A549 (cell line): Measurements from ENCODE around the gene DCBLD1. TPM values are rescaled to one million over a fixed set of nuclear protein-coding genes. Genes with fewer than 3 reads are reported as not detected.

Source experiments
- ATAC-seq, 2 experiments: fragments of 200-7000 bp in 1 of 2; fragments of >200 bp in 1 of 2; cut with Nextera tagmentation in 1 of 2; cut with Tn5 transposase in 1 of 2; 3 replicates each; pipeline versions ENCODE4 v1.8.0 to v1.9.1; 2018 to 2020; ENCODE audit warnings: mild to moderate bottlenecking in 1 of 2, moderate library complexity in 1 of 2
- CTCF ChIA-PET: fragments of 300-600 bp; sonication (Branson Sonifier 250); formaldehyde crosslinking; extraction: SDS; loops from one replicate; lab custom pipeline; 2021; ENCODE audit warnings: antibody characterized with exemption, inconsistent platforms; lab: Yijun Ruan, JAX
- POLR2A ChIA-PET: fragments of 350-600 bp; formaldehyde crosslinking; extraction: SDS; loops from one replicate; lab custom pipeline; 2021; ENCODE audit warnings: antibody characterized with exemption, inconsistent platforms; lab: Yijun Ruan, JAX
- DNase-seq, 2 experiments: peaks; one replicate each; pipeline versions ENCODE4 v3.0.0 to v3.0.0-alpha.2; 2011 to 2016; ENCODE audit warnings: low read depth in 1 of 2, low spot score in 1 of 2
- FAIRE-seq: peaks from 2 replicates; lab custom pipeline; 2011; peaks lifted over from hg19 to GRCh38; lab: Jason Lieb, UNC
- H3K27ac ChIP-seq, 2 experiments: fragments of >200 bp; sonication (Bioruptor Twin); formaldehyde crosslinking; 3 replicates each; pipeline ENCODE4 v1.5.1; 2016 to 2017
- H3K4me1 ChIP-seq: fragments of >200 bp; sonication (Bioruptor Twin); formaldehyde crosslinking; 3 replicates; pipeline ENCODE4 v1.6.1; 2016
- H3K4me2 ChIP-seq: fragments of >200 bp; sonication (Bioruptor Twin); formaldehyde crosslinking; 3 replicates; pipeline ENCODE4 v1.6.1; 2016
- H3K4me3 ChIP-seq: fragments of >200 bp; sonication (Bioruptor Twin); formaldehyde crosslinking; 3 replicates; pipeline ENCODE4 v1.5.1; 2016
- H3K9me3 ChIP-seq: fragments of >200 bp; sonication (Bioruptor Twin); formaldehyde crosslinking; 3 replicates; pipeline ENCODE4 v1.6.1; 2016
- BCL3 ChIP-seq: fragments of >200 bp; sonication (Bioruptor Twin); formaldehyde crosslinking; IDR thresholded peaks from 3 replicates; pipeline ENCODE4 v1.6.1; 2016
- CEBPB ChIP-seq, 2 experiments: fragments of >200 bp in 1 of 2; sonication (Bioruptor Twin) in 1 of 2; formaldehyde crosslinking in 1 of 2; IDR thresholded peaks; 2 replicates each; pipeline ENCODE4 v1.6.1; 2012 to 2016
- E2F6 ChIP-seq: IDR thresholded peaks from 2 replicates; pipeline ENCODE4 v1.6.1; 2012; ENCODE audit warnings: low read depth, borderline replicate concordance
- EHMT2 ChIP-seq: fragments of 200-600 bp; sonication (generic); IDR thresholded peaks from 2 replicates; pipeline ENCODE4 v1.6.1; 2016; ENCODE audit warnings: antibody characterized with exemption, low read depth, mild to moderate bottlenecking, moderate library complexity
- EP300 ChIP-seq, 2 experiments: fragments of >200 bp; sonication (Bioruptor Twin); formaldehyde crosslinking; IDR thresholded peaks; 2 replicates in 1 of 2; 3 replicates in 1 of 2; pipeline ENCODE4 v1.6.1; 2016 to 2017
- FOSL2 ChIP-seq, 2 experiments: fragments of 450-650 bp in 1 of 2; fragments of >200 bp in 1 of 2; sonication (Bioruptor Twin) in 1 of 2; formaldehyde crosslinking; IDR thresholded peaks; 2 replicates each; pipeline versions ENCODE4 v1.5.0 to v1.6.1; 2016 to 2020; ENCODE audit warnings: mild to moderate bottlenecking in 1 of 2, moderate library complexity in 1 of 2
- GATA3 ChIP-seq: IDR thresholded peaks from 2 replicates; pipeline ENCODE4 v1.6.1; 2012; ENCODE audit warnings: borderline replicate concordance
- HES2 ChIP-seq: fragments of >200 bp; sonication (Bioruptor Twin); formaldehyde crosslinking; IDR thresholded peaks from 2 replicates; pipeline ENCODE4 v1.6.1; 2016
- HEYL ChIP-seq: fragments of 250-450 bp; sonication (Bioruptor Pico); IDR thresholded peaks from 2 replicates; pipeline ENCODE4 v1.8.0; 2021; ENCODE audit warnings: mild to moderate bottlenecking, moderate library complexity
- HMGXB4 ChIP-seq: fragments of 250-450 bp; sonication (Bioruptor Pico); IDR thresholded peaks from 2 replicates; pipeline ENCODE4 v1.5.0; 2021; ENCODE audit warnings: mild to moderate bottlenecking, moderate library complexity, borderline replicate concordance
- HOXB13 ChIP-seq: fragments of 250-450 bp; sonication (Bioruptor Pico); IDR thresholded peaks from 2 replicates; pipeline ENCODE4 v1.5.0; 2020; ENCODE audit warnings: low read depth, mild to moderate bottlenecking, moderate library complexity
- JUN ChIP-seq, 2 experiments: fragments of >200 bp; sonication (Bioruptor Twin); formaldehyde crosslinking; IDR thresholded peaks; 2 replicates in 1 of 2; 3 replicates in 1 of 2; pipeline ENCODE4 v1.6.1; 2016 to 2017
- JUNB ChIP-seq: fragments of >200 bp; sonication (Bioruptor Twin); formaldehyde crosslinking; IDR thresholded peaks from 2 replicates; pipeline ENCODE4 v1.6.1; 2016
- KDM1A ChIP-seq: fragments of 200-600 bp; sonication (generic); IDR thresholded peaks from 2 replicates; pipeline ENCODE4 v1.6.1; 2016; ENCODE audit warnings: low read depth, mild to moderate bottlenecking
- KDM5A ChIP-seq: fragments of 200-600 bp; sonication (generic); IDR thresholded peaks from 2 replicates; pipeline ENCODE4 v1.6.1; 2016; ENCODE audit warnings: antibody characterized with exemption, mild to moderate bottlenecking
- MAX ChIP-seq: IDR thresholded peaks from 2 replicates; pipeline ENCODE4 v1.6.1; 2012
- NPAS2 ChIP-seq: fragments of 250-450 bp; sonication (Bioruptor Pico); IDR thresholded peaks from 2 replicates; pipeline ENCODE4 v1.8.0; 2022; ENCODE audit warnings: mild to moderate bottlenecking, moderate library complexity, borderline replicate concordance
- POLR2A ChIP-seq: IDR thresholded peaks from 2 replicates; pipeline ENCODE4 v1.6.1; 2012; ENCODE audit warnings: mild to moderate bottlenecking, low read length
- RAD21 ChIP-seq, 2 experiments: fragments of >200 bp in 1 of 2; sonication (Bioruptor Twin) in 1 of 2; formaldehyde crosslinking in 1 of 2; IDR thresholded peaks in 1 of 2; conservative IDR thresholded peaks in 1 of 2; 2 replicates in 1 of 2; 3 replicates in 1 of 2; pipeline ENCODE4 v1.6.1; 2012 to 2018; ENCODE audit warnings: inconsistent platforms in 1 of 2
- RNF2 ChIP-seq: fragments of 200-600 bp; sonication (generic); IDR thresholded peaks from 2 replicates; pipeline ENCODE4 v1.6.1; 2016; ENCODE audit warnings: low read depth, mild to moderate bottlenecking, antibody characterized with exemption, moderate library complexity, borderline replicate concordance
- SMC3 ChIP-seq: fragments of >200 bp; sonication (Bioruptor Twin); formaldehyde crosslinking; IDR thresholded peaks from 3 replicates; pipeline ENCODE4 v1.6.1; 2018; ENCODE audit warnings: inconsistent platforms
- TP53 ChIP-seq: fragments of 250-450 bp; sonication (Bioruptor Pico); IDR thresholded peaks from 2 replicates; pipeline ENCODE4 v1.5.0; 2021; ENCODE audit warnings: mild to moderate bottlenecking, moderate library complexity
- ZFP36 ChIP-seq: fragments of 450-650 bp; IDR thresholded peaks from 2 replicates; pipeline ENCODE4 v1.6.1; 2014; ENCODE audit warnings: borderline replicate concordance; ENCODE audit not compliant: partially characterized antibody
- WGBS: methylation state at CpG from one replicate; pipeline ENCODE4 v1.1.6; 2017; ENCODE audit errors: missing lambda C conversion rate; 5-methylcytosine and 5-hydroxymethylcytosine counted together
- polyA plus RNA-seq, 4 experiments: library from polyadenylated mRNA; depleted of rRNA in 3 of 4; stranded (reverse); fragments of >200 nt; fragmentation: RNase III in 1 of 4; extraction: RNeasy Plus Mini Kit Qiagen cat#74134 plus additional on column Dnase treatment in 1 of 4; gene quantifications; 2 replicates in 3 of 4; 3 replicates in 1 of 4; pipeline ENCODE4 v1.2.3, GENCODE V29; 2011 to 2017
- TF ChIP-seq, protein P1 (sequence below): fragments of >200 bp; sonication (Bioruptor Twin); formaldehyde crosslinking; IDR thresholded peaks from 3 replicates; pipeline ENCODE4 v1.5.1; 2016
- TF ChIP-seq, protein P2 (sequence below): IDR thresholded peaks from 2 replicates; pipeline ENCODE4 v1.6.1; 2012

DCBLD1 gene
- polyA plus RNA-seq, 2 of the 4 experiments (the other 2 are of a cell fraction): 49.1 to 60.4 TPM

DNA sequence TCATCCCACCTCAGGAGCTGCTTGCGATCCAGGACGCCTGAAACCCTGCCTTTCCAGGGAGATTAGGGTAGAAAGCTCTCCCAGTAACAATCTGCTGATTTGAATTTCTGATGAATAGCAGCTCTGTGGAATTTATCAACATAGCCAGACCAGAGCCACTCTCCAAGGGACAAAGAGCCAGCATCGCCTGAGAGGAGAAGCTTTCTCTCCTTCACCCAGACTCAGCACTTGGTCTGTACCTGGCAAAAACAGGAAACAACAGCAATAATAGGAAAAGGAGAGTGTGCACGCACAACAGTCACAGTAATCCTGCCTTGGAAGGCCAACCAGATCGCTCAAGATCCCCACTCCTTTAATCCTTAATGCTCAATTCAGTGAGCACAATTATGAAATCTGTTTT lies 34.5 kb upstream of the DCBLD1 start:
- ATAC-seq (peak; percentile 44 to 59; a peak in 5 of 6 replicates), FAIRE-seq (no peak), DNase-seq (no peak)
- CTCF ChIA-PET: no interaction called here
- POLR2A ChIA-PET: interaction anchor here (1.3 kb wide), 1 partner anchor 154 kb away, joined by 4 read pairs; the partner anchor contains the start of gene GOPC
- no peak overlapping the region for H3K4me3 ChIP-seq
- WGBS: 72% methylated on average over 5 of the region's 5 CpGs
- peaks cover 57% of the 10 kb centered on the region for H3K4me1 ChIP-seq
- H3K9me3 ChIP-seq: peaks cover 6% of the 10 kb centered on the region; the same call in 2 of the 3 replicates
- TF ChIP-seq EHMT2 (no peak), E2F6 (no peak), POLR2A (no peak), TP53 (CRISPR knock-in tag) (no peak), KDM1A (no peak), GATA3 (no peak), EP300 (IDR thresholded peaks at IDR 0.05) (no peak), RNF2 (no peak), HOXB13 (CRISPR knock-in tag) (no peak), CEBPB (IDR thresholded peaks at IDR 0.05) (no peak), NPAS2 (no peak), KDM5A (no peak), ZFP36 (no peak), FOSL2 (IDR thresholded peaks at IDR 0.05) (no peak), FOSL2 (CRISPR knock-in tag; IDR thresholded peaks at IDR 0.05) (no peak), HES2 (no peak), HEYL (CRISPR knock-in tag) (no peak)
- TF ChIP-seq, protein P1, sequence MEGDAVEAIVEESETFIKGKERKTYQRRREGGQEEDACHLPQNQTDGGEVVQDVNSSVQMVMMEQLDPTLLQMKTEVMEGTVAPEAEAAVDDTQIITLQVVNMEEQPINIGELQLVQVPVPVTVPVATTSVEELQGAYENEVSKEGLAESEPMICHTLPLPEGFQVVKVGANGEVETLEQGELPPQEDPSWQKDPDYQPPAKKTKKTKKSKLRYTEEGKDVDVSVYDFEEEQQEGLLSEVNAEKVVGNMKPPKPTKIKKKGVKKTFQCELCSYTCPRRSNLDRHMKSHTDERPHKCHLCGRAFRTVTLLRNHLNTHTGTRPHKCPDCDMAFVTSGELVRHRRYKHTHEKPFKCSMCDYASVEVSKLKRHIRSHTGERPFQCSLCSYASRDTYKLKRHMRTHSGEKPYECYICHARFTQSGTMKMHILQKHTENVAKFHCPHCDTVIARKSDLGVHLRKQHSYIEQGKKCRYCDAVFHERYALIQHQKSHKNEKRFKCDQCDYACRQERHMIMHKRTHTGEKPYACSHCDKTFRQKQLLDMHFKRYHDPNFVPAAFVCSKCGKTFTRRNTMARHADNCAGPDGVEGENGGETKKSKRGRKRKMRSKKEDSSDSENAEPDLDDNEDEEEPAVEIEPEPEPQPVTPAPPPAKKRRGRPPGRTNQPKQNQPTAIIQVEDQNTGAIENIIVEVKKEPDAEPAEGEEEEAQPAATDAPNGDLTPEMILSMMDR: no peak
- TF ChIP-seq, protein P2, sequence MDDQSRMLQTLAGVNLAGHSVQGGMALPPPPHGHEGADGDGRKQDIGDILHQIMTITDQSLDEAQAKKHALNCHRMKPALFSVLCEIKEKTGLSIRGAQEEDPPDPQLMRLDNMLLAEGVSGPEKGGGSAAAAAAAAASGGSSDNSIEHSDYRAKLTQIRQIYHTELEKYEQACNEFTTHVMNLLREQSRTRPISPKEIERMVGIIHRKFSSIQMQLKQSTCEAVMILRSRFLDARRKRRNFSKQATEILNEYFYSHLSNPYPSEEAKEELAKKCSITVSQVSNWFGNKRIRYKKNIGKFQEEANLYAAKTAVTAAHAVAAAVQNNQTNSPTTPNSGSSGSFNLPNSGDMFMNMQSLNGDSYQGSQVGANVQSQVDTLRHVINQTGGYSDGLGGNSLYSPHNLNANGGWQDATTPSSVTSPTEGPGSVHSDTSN: no peak
- peak overlapping the region; percentile 91 for H3K4me2 ChIP-seq
- peak overlapping the region; percentile 96 to 100 for H3K27ac ChIP-seq

DNA sequence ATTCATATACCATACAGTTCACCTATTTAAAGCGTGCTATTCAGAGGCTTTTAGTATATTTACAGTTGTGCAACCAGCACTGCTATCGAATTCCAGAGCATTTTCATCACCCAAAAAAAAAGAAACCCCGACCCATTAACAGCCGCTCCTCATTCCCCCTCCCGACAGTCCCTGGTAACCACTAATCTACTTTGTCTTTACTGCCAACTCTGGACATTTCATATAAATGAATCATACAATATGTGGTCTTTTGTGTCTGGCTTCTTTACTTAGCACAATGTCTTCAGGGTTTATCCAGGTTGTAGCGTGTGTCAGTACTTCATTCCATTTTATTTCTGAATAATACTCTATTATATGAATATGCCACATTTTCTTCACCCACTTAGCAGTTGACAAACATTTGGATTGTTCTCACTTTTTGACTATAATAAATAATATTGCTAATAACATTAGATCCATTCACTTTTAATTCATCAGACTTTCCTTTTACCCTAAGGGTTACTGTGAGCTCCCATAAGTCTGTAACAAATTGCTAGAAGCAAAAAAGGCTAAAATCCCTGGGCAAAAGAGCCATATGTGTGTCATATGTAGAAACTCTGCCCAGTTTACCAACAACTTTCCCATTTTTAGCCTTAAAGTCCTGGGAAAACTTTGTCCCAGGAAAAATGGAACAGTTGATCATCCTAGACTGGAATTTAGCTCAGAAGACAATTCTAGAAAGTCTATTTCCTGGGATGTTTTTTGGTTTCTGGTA lies 33.6 kb upstream of the DCBLD1 start:
- peak overlapping the region; percentile 96 to 100 for H3K27ac ChIP-seq
- DNase-seq (peak; percentile 31 to 76), ATAC-seq (peak; percentile 90 to 93), FAIRE-seq (no peak)
- 0% methylated on average over 6 of the region's 6 CpGs for WGBS
- POLR2A ChIA-PET: interaction anchor here (1.2 to 2.0 kb wide), 5 partner anchors 8 to 155 kb away, joined by 4 to 17 read pairs (median 11); partner anchors contain the start of genes DCBLD1 and GOPC
- H3K4me1 ChIP-seq: peaks cover 52% of the 10 kb centered on the region
- H3K9me3 ChIP-seq: peaks cover under 1% of the 10 kb centered on the region; the same call in 2 of the 3 replicates
- CTCF ChIA-PET: interaction anchor here (0.7 to 2.5 kb wide), 34 partner anchors 7 to 156 kb away, joined by 3 to 41 read pairs (median 6); partner anchors contain the start of gene GOPC
- H3K4me2 ChIP-seq: peak overlapping the region; percentile 91
- H3K4me3 ChIP-seq: no peak overlapping the region
- peak; percentile 85 for TF ChIP-seq HES2
- peak; percentile 96 to 97; a peak in 4 of 5 replicates for TF ChIP-seq EP300 (IDR thresholded peaks at IDR 0.05)
- TF ChIP-seq BCL3: peak; percentile 95
- peak; percentile 93 for TF ChIP-seq GATA3
- peak in 1 of 2 experiments; percentile 51; a peak in 4 of 5 replicates for TF ChIP-seq RAD21 (conservative IDR thresholded peaks at IDR 0.05 in 1 of 2, IDR thresholded peaks at IDR 0.05 in 1 of 2)
- TF ChIP-seq HEYL (CRISPR knock-in tag): no peak
- TF ChIP-seq RNF2: no peak
- TF ChIP-seq HMGXB4 (CRISPR knock-in tag): no peak
- TF ChIP-seq FOSL2 (IDR thresholded peaks at IDR 0.05): peak; percentile 90
- TF ChIP-seq FOSL2 (CRISPR knock-in tag; IDR thresholded peaks at IDR 0.05): peak; percentile 79
- TF ChIP-seq SMC3: peak; percentile 49
- TF ChIP-seq POLR2A: no peak
- TF ChIP-seq JUN (IDR thresholded peaks at IDR 0.05): peak; percentile 92 to 94; a peak in 4 of 5 replicates
- TF ChIP-seq CEBPB (IDR thresholded peaks at IDR 0.05): peak; percentile 97
- no peak for TF ChIP-seq TP53 (CRISPR knock-in tag)
- TF ChIP-seq MAX: peak; percentile 37; the same call in 1 of the 2 replicates
- peak; percentile 97 for TF ChIP-seq JUNB
